Ecto neural progenitor cell (in vitro differentiated cells): Measurements from ENCODE around the gene SEMA5B.

Experiments used
- DNase-seq: peaks from one replicate; pipeline ENCODE4 v3.0.0-alpha.2; 2018; ENCODE audit warnings: low spot score

Gene SEMA5B

GRCh38 chr3:123025642-123026521 is 1.7 kb downstream of the SEMA5B start:
- DNase-seq: peak; percentile 81

GRCh38 chr3:123024056-123024455 is 3.5 kb downstream of the SEMA5B start:
- no peak for DNase-seq

- no peak for DNase-seq
These were observed 5.5 kb downstream of the SEMA5B start for GRCh38 chr3:123021996-123022510.

- DNase-seq: no peak
These were observed 6.2 kb downstream of the SEMA5B start for GRCh38 chr3:123021388-123021787.

- no peak for DNase-seq
These were observed 6.9 kb downstream of the SEMA5B start for GRCh38 chr3:123020709-123021108.

GRCh38 chr3:123019591-123019990 is 8.0 kb downstream of the SEMA5B start:
- DNase-seq: no peak

- no peak for DNase-seq
These were observed 8.4 kb downstream of the SEMA5B start for GRCh38 chr3:123019161-123019560.

GRCh38 chr3:123018683-123019082 is 8.9 kb downstream of the SEMA5B start:
- DNase-seq: no peak

- no peak for DNase-seq
These were observed 12.0 kb downstream of the SEMA5B start for GRCh38 chr3:123015596-123015995.

- no peak for DNase-seq
These were observed 13.7 kb downstream of the SEMA5B start for GRCh38 chr3:123013876-123014275.

- DNase-seq: no peak
These were observed 14.9 kb downstream of the SEMA5B start for GRCh38 chr3:123012652-123013051.

GRCh38 chr3:123011447-123011846 is 16.1 kb downstream of the SEMA5B start:
- DNase-seq: no peak

GRCh38 chr3:123008840-123009239 is 18.7 kb downstream of the SEMA5B start:
- no peak for DNase-seq

- DNase-seq: no peak
These were observed 21.0 kb downstream of the SEMA5B start for GRCh38 chr3:123006609-123007008.

GRCh38 chr3:123005291-123005690 is 22.3 kb downstream of the SEMA5B start:
- no peak for DNase-seq

GRCh38 chr3:123004201-123004918 is 23.2 kb downstream of the SEMA5B start:
- no peak for DNase-seq

GRCh38 chr3:123002749-123003497 is 24.6 kb downstream of the SEMA5B start:
- DNase-seq: no peak

- no peak for DNase-seq
These were observed 25.3 kb downstream of the SEMA5B start for GRCh38 chr3:123002100-123002748.

- no peak for DNase-seq
These were observed 28.7 kb downstream of the SEMA5B start for GRCh38 chr3:122998856-122999255.

- no peak for DNase-seq
These were observed 29.4 kb downstream of the SEMA5B start for GRCh38 chr3:122998206-122998605.

- no peak for DNase-seq
These were observed 31.5 kb downstream of the SEMA5B start for GRCh38 chr3:122996038-122996580.

- no peak for DNase-seq
These were observed 32.6 kb downstream of the SEMA5B start for GRCh38 chr3:122994954-122995353.
